ENCODE data around the gene LTBP1.

LTBP1 gene

GRCh38 chr2:33207151-33207740 is 260.5 kb downstream of the LTBP1 start:
- FAIRE-seq = peak; percentile 15

GRCh38 chr2:33208400-33208799 is 261.6 kb downstream of the LTBP1 start:
- no peak for FAIRE-seq

GRCh38 chr2:33209976-33210375 is 263.2 kb downstream of the LTBP1 start:
- FAIRE-seq = no peak

- no peak for FAIRE-seq
Measured at GRCh38 chr2:33210626-33211025, 263.9 kb downstream of the LTBP1 start.

- FAIRE-seq = no peak
Measured at GRCh38 chr2:33212151-33212550, 265.4 kb downstream of the LTBP1 start.

- no peak for FAIRE-seq
Measured at GRCh38 chr2:33213244-33213643, 266.5 kb downstream of the LTBP1 start.

GRCh38 chr2:33213648-33214047 is 266.9 kb downstream of the LTBP1 start:
- FAIRE-seq = no peak

GRCh38 chr2:33214436-33214835 is 267.7 kb downstream of the LTBP1 start:
- FAIRE-seq = no peak

- FAIRE-seq = no peak
Measured at GRCh38 chr2:33214857-33215256, 268.1 kb downstream of the LTBP1 start.

- FAIRE-seq = no peak
Measured at GRCh38 chr2:33215299-33215698, 268.5 kb downstream of the LTBP1 start.

- FAIRE-seq = no peak
Measured at GRCh38 chr2:33215983-33216382, 269.2 kb downstream of the LTBP1 start.

GRCh38 chr2:33216508-33217182 is 269.9 kb downstream of the LTBP1 start:
- no peak for FAIRE-seq

GRCh38 chr2:33217406-33217805 is 270.7 kb downstream of the LTBP1 start:
- no peak for FAIRE-seq

GRCh38 chr2:33219114-33219513 is 272.4 kb downstream of the LTBP1 start:
- no peak for FAIRE-seq

GRCh38 chr2:33219850-33220275 is 273.1 kb downstream of the LTBP1 start:
- FAIRE-seq = peak; percentile 85

GRCh38 chr2:33220533-33220932 is 273.8 kb downstream of the LTBP1 start:
- no peak for FAIRE-seq

- no peak for FAIRE-seq
Measured at GRCh38 chr2:33221046-33221784, 274.5 kb downstream of the LTBP1 start.

- FAIRE-seq = no peak
Measured at GRCh38 chr2:33222309-33222708, 275.6 kb downstream of the LTBP1 start.

- no peak for FAIRE-seq
Measured at GRCh38 chr2:33223856-33224255, 277.1 kb downstream of the LTBP1 start.

- no peak for FAIRE-seq
Measured at GRCh38 chr2:33225350-33225749, 278.6 kb downstream of the LTBP1 start.

GRCh38 chr2:33226546-33226945 is 279.8 kb downstream of the LTBP1 start:
- no peak for FAIRE-seq

- no peak for FAIRE-seq
Measured at GRCh38 chr2:33229646-33230045, 282.9 kb downstream of the LTBP1 start.

- FAIRE-seq = no peak
Measured at GRCh38 chr2:33230195-33230594, 283.4 kb downstream of the LTBP1 start.

- no peak for FAIRE-seq
Measured at GRCh38 chr2:33230842-33231241, 284.1 kb downstream of the LTBP1 start.

All from endometrium (tissue), 2 donors.